B cell (primary cell): Measurements from ENCODE around the gene FOXN3.

Source experiments
- CTCF ChIP-seq: fragments of 200-600 bp; IDR thresholded peaks from one replicate; pipeline ENCODE4 v1.8.0; 2022; ENCODE audit warnings: antibody characterized with exemption, mild to moderate bottlenecking
- EZH2 ChIP-seq: IDR thresholded peaks from 2 replicates; pipeline ENCODE4 v1.6.1; 2012; ENCODE audit warnings: borderline replicate concordance, low read depth, mild to moderate bottlenecking, moderate library complexity, low read length; ENCODE audit not compliant: insufficient read depth, poor library complexity, severe bottlenecking

GRCh38 chr14:89276424-89276975 is 140.5 kb downstream of the FOXN3 start:
- TF ChIP-seq EZH2 (no peak), CTCF (no peak)
